T-helper 1 cell treated with Interleukin-12 subunit alpha and Interleukin-12 subunit beta and Interleukin-4 antibody, amounts not matched to agents 30 ng/mL and 1 ng/mL, for 36 hours (primary cell): ENCODE measurements around the gene HINFP. TPM values are rescaled to one million over a fixed set of nuclear protein-coding genes. Genes with fewer than 3 reads are reported as not detected.

Source experiments
- intact Hi-C: fragments of 100-400 bp; cut with micrococcal nuclease; formaldehyde crosslinking; loops from one replicate; pipeline ENCODE4 v1.15.1; 2024
- total RNA-seq: library from RNA; stranded (reverse); gene quantifications from 2 replicates; pipeline ENCODE4 v1.2.3, GENCODE V29; 2022

Gene HINFP
- total RNA-seq, 1 donor from 2014 or later: 48.8 TPM

DNA sequence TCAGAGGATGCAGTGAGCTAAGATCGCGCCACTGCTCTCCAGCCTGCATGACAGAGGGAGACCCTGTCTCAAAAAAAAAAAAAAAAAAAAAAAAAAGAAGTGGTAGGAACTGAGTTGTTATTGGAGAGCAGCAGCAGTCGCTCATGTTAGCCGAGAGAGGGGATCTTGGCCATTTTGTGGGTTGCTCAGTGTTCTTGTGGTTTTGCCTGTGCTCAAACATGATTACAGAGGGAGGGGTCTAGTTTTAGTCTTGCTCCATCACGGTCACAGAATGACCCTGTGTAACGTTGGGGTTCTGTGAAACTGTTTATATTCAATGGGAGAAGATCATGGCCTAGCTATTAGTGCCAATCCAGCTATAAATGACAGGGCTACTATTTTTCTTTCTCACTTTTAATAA lies 21.7 kb upstream of the HINFP start:
- intact Hi-C loops: loop anchor here (2.0 to 5.0 kb wide), 3 partner anchors 69 to 662 kb away; partner anchors contain the start of genes BCL9L, KMT2A and NLRX1

GRCh38 chr11:119100246-119100970 lies 21.0 kb upstream of the HINFP start:
- intact Hi-C loops: loop anchor here (2.0 to 5.0 kb wide), 3 partner anchors 68 to 663 kb away; partner anchors contain the start of genes BCL9L, KMT2A and NLRX1

- intact Hi-C loops: loop anchor here (1.0 to 5.0 kb wide), 7 partner anchors 44 to 664 kb away; partner anchors contain the start of genes BCL9L, CENATAC, HYOU1 and KMT2A
Observed at GRCh38 chr11:119100994-119101758, 20.2 kb upstream of the HINFP start.

DNA sequence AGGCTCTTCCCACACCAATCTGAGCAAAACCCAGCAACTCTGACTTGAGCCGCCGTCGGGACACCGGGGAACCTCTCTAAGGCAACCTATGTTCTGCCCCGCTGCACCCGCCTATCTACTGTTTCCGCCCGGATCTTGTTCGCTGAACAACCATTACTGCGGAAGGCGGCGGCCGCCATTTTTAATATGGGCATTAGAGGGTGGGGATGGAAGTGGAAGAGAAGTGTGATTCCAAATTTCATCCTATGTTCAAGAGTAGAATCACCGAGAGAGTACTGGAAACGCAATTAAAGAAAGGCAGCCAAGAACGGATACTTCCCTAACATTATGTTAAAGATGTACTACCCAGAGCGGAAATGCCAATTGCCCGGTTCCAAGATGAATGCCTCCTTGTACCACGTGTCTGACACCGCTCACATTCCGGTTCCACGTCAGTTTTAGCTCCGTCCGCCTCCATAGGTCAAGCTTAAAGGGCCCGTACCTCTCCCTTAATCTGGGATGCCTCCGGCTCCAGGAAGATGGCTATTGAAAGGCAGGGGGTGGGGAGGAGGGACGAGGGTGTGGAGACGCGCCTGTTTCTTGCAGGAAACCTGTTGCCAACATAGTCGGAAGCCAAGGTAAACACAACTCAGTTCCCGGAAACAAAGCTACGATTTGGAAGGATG lies 19.5 kb upstream of the HINFP start, which contains the start of gene DPAGT1:
Gene DPAGT1, minus strand, starts transcription at position 95 of the 665 bp plus-strand sequence. CDS start 198 bp downstream, outside the sequence.
- intact Hi-C loops: loop anchor here (1.0 to 5.0 kb wide), 12 partner anchors 8 to 665 kb away; partner anchors contain the start of genes BCL9L, CENATAC, HINFP and HYOU1

DNA sequence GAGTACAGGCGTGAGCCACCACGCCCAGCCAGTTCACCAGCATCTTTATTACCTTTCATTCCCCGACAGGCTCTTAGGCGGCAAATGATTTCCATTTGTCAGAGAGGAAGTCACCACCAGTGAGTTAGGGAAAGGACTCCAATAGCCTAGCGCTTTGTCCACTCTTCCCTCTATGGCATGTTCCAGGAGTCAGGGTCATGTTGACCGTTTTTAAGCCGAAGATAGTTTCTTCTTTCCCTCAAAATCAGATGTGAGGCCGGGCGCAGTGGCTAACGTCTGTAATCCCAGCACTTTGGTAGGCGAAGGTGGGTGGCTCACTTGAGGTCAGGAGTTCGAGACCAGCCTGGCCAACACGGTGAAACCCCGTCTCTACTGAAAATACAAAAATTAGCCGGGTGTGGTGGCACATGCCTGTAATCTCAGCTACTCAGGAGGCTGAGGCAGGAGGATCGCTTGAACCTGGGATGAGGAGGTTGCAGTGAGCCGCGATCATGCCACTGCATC lies 18.2 kb upstream of the HINFP start:
- intact Hi-C loops: loop anchor here (5.0 kb wide), 2 partner anchors 176 to 666 kb away; partner anchors contain the start of genes BCL9L and KMT2A

GRCh38 chr11:119103793-119104192 lies 17.6 kb upstream of the HINFP start:
- intact Hi-C loops: loop anchor here (5.0 kb wide), 2 partner anchors 176 to 666 kb away; partner anchors contain the start of genes BCL9L and KMT2A

DNA sequence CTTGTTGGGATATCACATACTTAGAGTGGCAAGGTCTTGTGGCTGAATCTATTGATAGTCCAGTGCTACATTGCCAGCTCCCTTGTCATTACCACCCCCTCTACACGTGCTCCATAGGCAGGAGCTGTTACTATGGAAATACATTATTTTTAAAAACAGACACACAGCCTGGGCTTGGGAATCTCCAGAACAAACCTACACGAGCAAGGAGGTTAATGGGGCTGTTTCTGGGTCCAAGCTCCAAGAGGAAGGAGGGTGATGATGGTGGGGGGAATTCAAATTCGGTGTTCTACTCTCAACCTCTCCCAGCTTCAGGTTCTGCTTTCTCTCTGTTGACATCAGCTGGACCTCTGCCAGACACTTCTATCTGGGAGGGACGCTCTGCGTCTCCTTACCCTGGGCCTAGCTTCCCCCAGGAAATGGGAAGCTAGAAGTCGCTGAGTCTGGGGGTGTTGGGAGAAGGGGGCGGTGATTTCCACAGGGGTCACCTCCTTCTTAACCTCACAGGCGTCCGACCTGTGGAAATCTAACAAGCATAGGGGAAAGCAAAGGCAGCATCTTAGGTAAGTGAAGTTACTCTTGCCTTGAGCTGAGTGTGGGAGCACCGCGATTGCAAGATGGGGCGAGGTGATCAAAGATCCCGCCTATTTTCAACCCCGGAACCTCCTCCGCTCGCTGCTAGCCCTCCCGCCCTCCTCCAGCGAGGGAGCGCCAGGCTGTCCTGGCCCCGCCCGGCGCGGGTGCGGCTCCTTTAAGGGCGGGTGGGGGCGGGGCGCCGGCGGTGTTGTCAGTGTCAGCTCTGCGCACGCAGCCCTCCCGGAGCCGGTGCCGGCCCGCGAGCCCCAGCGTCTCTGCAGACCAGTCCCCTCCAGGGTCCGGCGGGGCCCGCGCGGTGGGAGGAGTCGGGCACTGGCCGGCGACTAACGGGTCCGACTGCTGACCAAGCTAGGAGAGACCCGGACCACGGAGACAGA lies 14.5 kb upstream of the HINFP start, which contains the start of gene C2CD2L:
Gene C2CD2L, plus strand, starts transcription at position 781 of the 974 bp plus-strand sequence. CDS start 398 bp downstream, outside the sequence.
- intact Hi-C loops: loop anchor here (1.0 to 5.0 kb wide), 8 partner anchors 8 to 315 kb away; partner anchors contain the start of genes DDX6, HINFP, RNF26 and RPS25

DNA sequence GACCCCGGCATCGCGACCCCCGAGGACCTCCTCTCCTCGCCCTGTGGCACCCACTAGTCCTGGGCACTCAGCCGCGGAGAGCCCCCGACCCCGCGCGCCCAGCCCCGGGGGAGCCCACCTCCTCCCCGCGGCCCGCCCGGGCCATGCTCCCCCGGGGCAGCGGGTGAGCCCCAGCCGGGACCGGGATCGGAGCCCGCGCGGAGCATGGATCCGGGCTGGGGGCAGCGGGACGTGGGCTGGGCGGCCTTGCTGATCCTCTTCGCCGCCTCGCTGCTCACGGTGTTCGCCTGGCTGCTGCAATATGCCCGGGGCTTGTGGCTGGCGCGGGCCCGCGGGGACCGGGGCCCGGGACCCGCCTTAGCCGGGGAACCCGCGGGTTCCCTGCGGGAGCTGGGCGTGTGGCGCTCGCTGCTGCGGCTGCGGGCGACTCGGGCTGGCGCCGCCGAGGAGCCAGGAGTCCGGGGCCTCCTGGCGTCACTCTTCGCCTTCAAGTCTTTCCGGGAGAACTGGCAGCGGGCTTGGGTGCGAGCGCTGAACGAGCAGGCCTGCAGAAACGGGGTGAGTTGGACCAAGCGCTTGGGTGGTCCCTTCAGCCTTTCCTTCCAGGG lies 13.7 kb upstream of the HINFP start:
- intact Hi-C loops: loop anchor here (1.0 to 5.0 kb wide), 8 partner anchors 8 to 315 kb away; partner anchors contain the start of genes DDX6, HINFP, RNF26 and RPS25

DNA sequence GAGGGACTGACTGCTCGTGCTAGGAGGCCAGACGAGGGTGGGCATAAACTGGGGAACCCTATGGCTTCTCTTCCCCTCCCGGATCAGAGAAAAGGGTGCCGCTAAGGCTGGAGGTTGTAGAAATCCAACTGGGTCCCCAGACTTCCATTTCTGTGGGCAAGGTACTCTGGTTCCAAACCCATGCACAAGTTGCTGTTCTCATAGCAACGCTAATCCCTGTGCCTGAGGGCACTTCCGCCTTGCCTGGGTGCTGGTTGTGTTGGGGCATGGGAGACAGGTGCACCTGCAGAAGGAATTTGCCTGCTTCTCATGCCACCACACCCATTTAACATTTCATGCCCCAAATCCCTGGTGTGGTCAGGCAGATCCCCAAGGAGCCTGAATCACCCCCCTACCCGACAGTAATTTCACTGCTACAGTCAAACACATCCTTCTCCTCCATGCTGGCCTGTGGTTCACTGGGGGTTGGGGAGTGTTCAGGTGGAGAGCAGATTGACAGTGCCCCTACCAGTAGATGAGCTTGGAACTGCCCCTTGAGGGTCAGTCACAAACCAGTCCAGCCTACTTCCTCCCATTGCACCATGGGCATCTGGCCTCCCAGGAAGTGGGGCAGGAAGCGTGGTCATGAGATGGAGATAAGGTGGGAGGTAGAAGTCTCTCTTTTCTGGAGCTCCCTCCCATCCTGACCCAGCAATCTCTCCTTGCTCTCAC lies 13.1 kb upstream of the HINFP start:
- intact Hi-C loops: loop anchor here (5.0 kb wide), 2 partner anchors 154 to 316 kb away; partner anchors contain the start of gene DDX6

GRCh38 chr11:119108857-119109221 lies 12.5 kb upstream of the HINFP start:
- intact Hi-C loops: loop anchor here (5.0 kb wide), 2 partner anchors 153 to 317 kb away; partner anchors contain the start of gene DDX6

GRCh38 chr11:119109843-119110242 lies 11.5 kb upstream of the HINFP start:
- intact Hi-C loops: loop anchor here (5.0 kb wide), 2 partner anchors 152 to 318 kb away; partner anchors contain the start of gene DDX6

- intact Hi-C loops: no loop called here
Observed at GRCh38 chr11:119110439-119110838, 10.9 kb upstream of the HINFP start.

DNA sequence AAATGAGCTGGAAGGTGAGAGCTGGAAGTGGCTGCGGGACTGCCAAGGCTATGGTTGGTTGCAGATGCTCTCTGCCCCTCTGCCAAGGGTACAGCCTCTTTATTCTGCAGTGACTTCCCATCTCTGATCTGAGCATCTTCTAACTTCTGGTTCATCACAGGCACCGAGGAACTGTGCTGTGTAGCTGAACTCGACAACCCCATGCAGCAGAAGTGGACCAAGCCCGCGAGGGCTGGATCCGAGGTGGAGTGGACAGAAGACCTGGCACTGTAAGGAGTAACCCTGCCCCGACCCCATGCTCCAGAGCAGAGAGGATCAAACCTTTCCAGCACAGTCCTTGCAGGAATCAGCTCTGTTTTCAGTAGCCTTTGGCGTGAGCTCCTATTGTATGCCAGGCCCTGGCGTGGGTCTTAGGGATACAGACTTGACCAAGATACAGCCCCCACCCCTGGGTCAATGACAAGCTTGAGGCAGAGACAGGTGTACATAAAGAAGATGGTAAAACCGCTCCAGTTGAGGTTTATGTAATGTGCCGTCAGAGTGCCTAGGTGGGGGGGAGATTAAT lies 9.9 kb upstream of the HINFP start:
- intact Hi-C loops: no loop called here

DNA sequence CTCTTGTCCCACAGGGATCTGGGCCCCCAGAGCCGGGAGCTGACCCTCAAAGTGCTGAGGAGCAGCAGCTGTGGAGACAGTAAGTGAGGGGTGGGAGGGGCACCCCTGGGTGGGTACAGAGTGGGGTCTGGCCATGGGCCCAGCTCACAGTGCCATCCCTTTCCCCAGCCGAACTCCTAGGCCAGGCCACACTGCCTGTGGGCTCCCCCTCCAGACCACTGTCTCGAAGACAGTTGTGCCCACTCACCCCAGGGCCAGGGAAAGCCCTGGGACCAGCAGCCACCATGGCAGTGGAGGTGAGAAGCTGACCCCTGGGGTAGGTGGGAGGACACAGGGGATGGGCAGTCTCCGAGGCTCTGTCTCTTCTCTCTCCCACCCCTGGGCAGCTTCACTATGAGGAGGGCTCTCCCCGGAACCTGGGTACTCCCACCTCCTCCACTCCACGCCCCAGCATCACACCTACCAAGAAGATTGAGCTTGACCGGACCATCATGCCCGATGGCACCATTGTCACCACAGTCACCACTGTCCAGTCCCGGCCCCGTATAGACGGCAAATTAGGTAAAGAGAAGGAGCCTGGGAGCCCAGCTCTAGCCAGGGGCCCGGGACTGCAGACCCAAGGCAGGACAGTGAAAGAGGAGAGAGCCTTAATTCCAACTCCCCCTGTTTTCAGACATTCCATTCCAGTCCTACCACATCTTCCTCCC lies 8.9 kb upstream of the HINFP start:
- intact Hi-C loops: no loop called here

- intact Hi-C loops: no loop called here
Observed at GRCh38 chr11:119113716-119114115, 7.7 kb upstream of the HINFP start.

DNA sequence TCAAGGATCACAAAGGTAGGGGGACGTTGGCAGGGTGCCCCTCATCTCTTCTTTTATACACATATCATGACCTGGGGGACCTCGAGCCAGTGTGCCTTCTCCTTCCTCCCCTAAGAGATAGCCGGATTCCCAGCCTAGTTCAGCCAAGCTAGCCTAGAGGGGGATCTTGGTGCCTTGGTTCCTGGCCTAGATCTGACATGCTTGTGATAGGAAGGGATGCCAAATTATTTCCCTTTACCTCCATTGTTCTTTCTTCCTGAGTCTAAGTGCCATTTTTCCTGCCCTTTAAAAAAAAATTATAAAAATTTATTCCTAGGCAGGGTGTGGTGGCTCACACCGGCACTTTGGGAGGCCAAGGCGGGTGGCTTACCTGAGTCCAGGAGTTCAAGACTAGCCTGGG lies 7.0 kb upstream of the HINFP start:
- intact Hi-C loops: no loop called here
